ENCODE results near the gene XPR1. TPM values are rescaled to one million over a fixed set of nuclear protein-coding genes. Genes with fewer than 3 reads are reported as not detected.

XPR1 gene
- total RNA-seq (2021; fragmentation: NEBNext Ultra II Directional; extraction: Animal tissue kit (Norgen Biotek cat#: 25700)) (41.5 and 43.9 TPM in 2 replicates), polyA plus RNA-seq (2011; rRNA removed) (20.0 and 28.6 TPM in 2 replicates), polyA minus RNA-seq (2011; rRNA and poly(A)+ RNA removed) (56.2 and 77.6 TPM in 2 replicates)
- polyA plus RNA-seq (2011; cell fraction: cytosol; rRNA removed) = 23.7 TPM
- polyA plus RNA-seq (2011; cell fraction: nucleus; rRNA removed) = 12.8 TPM
- 18.2 to 34.1 TPM (median 24.0 TPM) in 4 replicates for polyA plus RNA-seq (2012, experiment 1 of 2)
- polyA plus RNA-seq (2012, experiment 2 of 2) = 1.7 TPM
- 46.4 TPM for polyA plus RNA-seq (2013, experiment 1 of 2)
- 53.7 TPM for polyA plus RNA-seq (2013, experiment 2 of 2)
- polyA minus RNA-seq (2011; cell fraction: cytosol; rRNA and poly(A)+ RNA removed) = 31.7 TPM
- polyA minus RNA-seq (2011; cell fraction: nucleus; rRNA and poly(A)+ RNA removed) = 31.3 TPM
- long read RNA-seq, experiment 1, full-length matches to known transcripts = 4 of 36 reads
- long read RNA-seq, experiment 1, partial matches to known transcripts = 24 of 36 reads
- long read RNA-seq, experiment 1, other reads (novel, unspliced or antisense) = 8 of 36 reads
- long read RNA-seq, experiment 2, full-length matches to known transcripts = 1 of 6 reads
- long read RNA-seq, experiment 2, partial matches to known transcripts = 3 of 6 reads
- long read RNA-seq, experiment 2, other reads (novel, unspliced or antisense) = 2 of 6 reads

- peak within 1 kb of the TSS; percentile 78 for H3K56ac ChIP-seq (replicated peaks; ENCODE audit: insufficient read length, low read depth, low read length)
- no peak within 1 kb of the TSS for H3K4ac ChIP-seq (replicated peaks; ENCODE audit: insufficient read length, low read depth, low read length)
- H3K23ac ChIP-seq (ENCODE audit: insufficient read length) = no peak within 1 kb of the TSS
- H3K79me2 ChIP-seq (ENCODE audit: control insufficient read depth in 1 of 2, insufficient read depth in 2 of 2, low read length in 2 of 2) = peaks cover 0 to 41% of the 10 kb centered on the region in 2 experiments; a peak in 3 of 4 replicates
- H3K27me3 ChIP-seq (replicated peaks in 1 of 4; ENCODE audit: control insufficient read depth in 3 of 4, extremely low read depth in 1 of 4, insufficient read depth in 3 of 4, low read length in 3 of 4) = no peaks in the 10 kb centered on the region
- peaks cover 0 to 4% of the 10 kb centered on the region in 2 experiments for H4K20me1 ChIP-seq (replicated peaks in 1 of 2; ENCODE audit: control insufficient read depth in 1 of 2, insufficient read depth in 2 of 2, low read length in 2 of 2)
- peak within 1 kb of the TSS; percentile 25 to 76 for H3K4me2 ChIP-seq (ENCODE audit: insufficient read depth in 1 of 2, low read depth in 2 of 2, low read length in 2 of 2)
- FAIRE-seq (peak; percentile 93), DNase-seq (ENCODE audit: low read depth in 1 of 2, low spot score in 2 of 2) (peak; percentile 93 to 94)
- H2AK5ac ChIP-seq (ENCODE audit: low read depth, low read length) = peak within 1 kb of the TSS; percentile 91; the same call in 1 of the 2 replicates
- H3K36me3 ChIP-seq (ENCODE audit: control insufficient read depth in 2 of 4, insufficient read depth in 4 of 4, low read length in 3 of 4) = no peaks in the 10 kb centered on the region
- no peak within 1 kb of the TSS for H3K14ac ChIP-seq (ENCODE audit: insufficient read length)
- no peaks in the 10 kb centered on the region for H3K4me1 ChIP-seq (replicated peaks in 1 of 4; ENCODE audit: control insufficient read depth in 3 of 4, insufficient read depth in 4 of 4, low read length in 3 of 4)
- peak within 1 kb of the TSS; percentile 83 to 93 (median 86) for H3K4me3 ChIP-seq (ENCODE audit: extremely low read depth in 1 of 4, insufficient read depth in 2 of 4, low read depth in 3 of 4, low read length in 4 of 4)
- no peaks in the 10 kb centered on the region for H3K79me1 ChIP-seq (ENCODE audit: low read depth, low read length)
- peak within 1 kb of the TSS; percentile 95 for H3K18ac ChIP-seq (ENCODE audit: extremely low read depth, low read length)
- H4K8ac ChIP-seq (ENCODE audit: extremely low read depth, insufficient read depth, low read length) = peak within 1 kb of the TSS; percentile 94
- peak within 1 kb of the TSS; percentile 86 for H4K91ac ChIP-seq (replicated peaks; ENCODE audit: insufficient read length, low read length)
- peak within 1 kb of the TSS; percentile 97 for H2BK5ac ChIP-seq (ENCODE audit: low read depth, low read length)
- H2BK12ac ChIP-seq (ENCODE audit: low read depth, low read length) = peak within 1 kb of the TSS; percentile 87
- ChIA-PET CTCF (ENCODE audit: partially characterized antibody) (interaction anchor here (0.6 to 1.7 kb wide), 12 partner anchors 9 to 1553 kb away, joined by 3 to 5 read pairs (median 3); no protein-coding TSS in a partner anchor), POLR2A (ENCODE audit: partially characterized antibody) (interaction anchor here (0.6 to 1.5 kb wide), 12 partner anchors 8 to 402 kb away, joined by 3 to 7 read pairs (median 3); partner anchors contain the start of gene MR1)
- H3K9ac ChIP-seq (replicated peaks in 1 of 4; ENCODE audit: extremely low read depth in 1 of 4, low read depth in 3 of 4, low read length in 3 of 4) = peak within 1 kb of the TSS; percentile 72 to 90 (median 84)
- H4K5ac ChIP-seq (ENCODE audit: insufficient read length, low read depth, low read length) = peak within 1 kb of the TSS; percentile 74
- H2BK120ac ChIP-seq (replicated peaks; ENCODE audit: low read depth, low read length) = no peak within 1 kb of the TSS
- no peaks in the 10 kb centered on the region for H3K23me2 ChIP-seq (ENCODE audit: low read depth, low read length)
- 0 out of 2 replicates have a peak within 1 kb of the TSS, but pooled peaks have one; percentile 61 for H2BK15ac ChIP-seq (ENCODE audit: low read length)
- 2% methylated on average over 27 of the region's 41 CpGs; no CpG with 5 or more reads in 1 of the 2 experiments for WGBS, 2 experiments (ENCODE audit: extremely low coverage in 1 of 2, insufficient coverage in 1 of 2, insufficient read length in 1 of 2, insufficient replicate concordance in 2 of 2, low coverage in 1 of 2, low lambda C conversion rate in 2 of 2, missing lambda C conversion rate in 1 of 2)
- H2BK20ac ChIP-seq (ENCODE audit: low read length) = 0 out of 2 replicates have a peak within 1 kb of the TSS, but pooled peaks have one; percentile 48
- H3K9me3 ChIP-seq (ENCODE audit: insufficient read depth in 2 of 2, low read depth in 1 of 2, low read length in 1 of 2) = no peaks in the 10 kb centered on the region
- H2AFZ ChIP-seq (ENCODE audit: low read length) = peak within 1 kb of the TSS; percentile 91
- peak within 1 kb of the TSS; percentile 81 for H3K27ac ChIP-seq (ENCODE audit: low read depth, low read length)
- TF ChIP-seq FOSL1 (IDR thresholded peaks at IDR 0.05; ENCODE audit: insufficient read depth, low read depth, low read length) (no peak), RFX5 (IDR thresholded peaks at IDR 0.05; ENCODE audit: borderline replicate concordance, low read depth, low read length) (no peak), TAF1 (IDR thresholded peaks at IDR 0.05; ENCODE audit: low read depth, low read length) (peak; percentile 81), CHD2 (IDR thresholded peaks at IDR 0.05; ENCODE audit: low read length) (no peak), USF2 (IDR thresholded peaks at IDR 0.05; ENCODE audit: low read length) (no peak), POU5F1 (IDR thresholded peaks at IDR 0.05; ENCODE audit: low read depth, low read length) (no peak), TEAD4 (IDR thresholded peaks at IDR 0.05; ENCODE audit: low read depth, low read length) (no peak)
- TF ChIP-seq, protein P1, sequence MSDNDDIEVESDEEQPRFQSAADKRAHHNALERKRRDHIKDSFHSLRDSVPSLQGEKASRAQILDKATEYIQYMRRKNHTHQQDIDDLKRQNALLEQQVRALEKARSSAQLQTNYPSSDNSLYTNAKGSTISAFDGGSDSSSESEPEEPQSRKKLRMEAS (IDR thresholded peaks at IDR 0.05) = 0 out of 2 replicates have a peak, but pooled peaks have one; percentile 27
Measured at GRCh38 chr1:180631766-180632325, at the start of gene XPR1. Gene XPR1, plus strand, starts transcription at chr1:180632022. Its CDS starts 180 bp downstream, at chr1:180632202.

All from H1 (cell line).